HG03558 (cell line): ENCODE measurements around the gene INHA.

Source experiments
- ATAC-seq: cut with Tn5 transposase; IDR thresholded peaks from one replicate; pipeline ENCODE4 v1.9.1; 2021; ENCODE audit warnings: moderate number of reproducible peaks; ENCODE audit not compliant: unreplicated experiment; ENCODE audit errors: extremely low read depth

INHA gene

GRCh38 chr2:219571311-219572236 lies 536 bp upstream of the INHA start, which contains the start of gene OBSL1:
OBSL1 (minus strand) TSS chr2:219571539; CDS start chr2:219571232, 307 bp downstream.
- no peak for ATAC-seq

GRCh38 chr2:219573166-219573565 lies 1.1 kb downstream of the INHA start:
- ATAC-seq: no peak

GRCh38 chr2:219574484-219575311 lies 2.6 kb downstream of the INHA start:
- ATAC-seq: no peak

GRCh38 chr2:219575566-219576504 lies 3.7 kb downstream of the INHA start:
- no peak for ATAC-seq

GRCh38 chr2:219576505-219577388 lies 4.6 kb downstream of the INHA start:
- no peak for ATAC-seq

- no peak for ATAC-seq
These were observed 6.9 kb downstream of the INHA start for GRCh38 chr2:219578811-219579613.

GRCh38 chr2:219581346-219581745 lies 9.2 kb downstream of the INHA start:
- ATAC-seq: no peak

GRCh38 chr2:219591091-219591490 lies 19.0 kb downstream of the INHA start:
- ATAC-seq: no peak

- no peak for ATAC-seq
These were observed 20.6 kb downstream of the INHA start for GRCh38 chr2:219592736-219593135.

- ATAC-seq: no peak
These were observed 21.0 kb downstream of the INHA start for GRCh38 chr2:219593154-219593553.

- ATAC-seq: no peak
These were observed 23.1 kb downstream of the INHA start for GRCh38 chr2:219595256-219595655.

- no peak for ATAC-seq
These were observed 24.9 kb downstream of the INHA start for GRCh38 chr2:219596954-219597551.

- peak; percentile 78 for ATAC-seq
These were observed 25.6 kb downstream of the INHA start, which contains the start of gene STK11IP for GRCh38 chr2:219597552-219598307. STK11IP (plus strand) TSS chr2:219597857; CDS start chr2:219598120, 263 bp downstream.

- ATAC-seq: peak; percentile 8
These were observed 26.4 kb downstream of the INHA start for GRCh38 chr2:219598308-219599078.

GRCh38 chr2:219603771-219604170 lies 31.7 kb downstream of the INHA start:
- ATAC-seq: no peak

- ATAC-seq: no peak
These were observed 33.5 kb downstream of the INHA start for GRCh38 chr2:219605607-219605954.
